Lung (tissue), 12 donors: ENCODE data around the gene KIF27. TPM values are rescaled to one million over a fixed set of nuclear protein-coding genes. Genes with fewer than 3 reads are reported as not detected.

Experiments used
- ATAC-seq: fragments of 200-7000 bp; cut with Tn5 transposase; one replicate; pipeline ENCODE4 v1.9.1; 2020; ENCODE audit warnings: moderate number of reproducible peaks; ENCODE audit not compliant: insufficient read depth, low FRiP score
- DNase-seq, 3 donors: peaks; one replicate each; pipeline ENCODE4 v3.0.0-alpha.2; 2013 to 2017
- H3K27ac ChIP-seq, 2 donors: one replicate each; pipeline ENCODE4 v1.5.1; 2013; ENCODE audit warnings: mild to moderate bottlenecking in 2 of 2, moderate library complexity in 2 of 2, control low read depth in 1 of 2, inconsistent platforms in 1 of 2, low read depth in 1 of 2, low read length in 1 of 2
- H3K27me3 ChIP-seq, 3 donors: one replicate each; pipeline ENCODE4 v1.5.1; 2013; ENCODE audit warnings: low read length in 2 of 3; ENCODE audit not compliant: control insufficient read depth in 3 of 3, insufficient read depth in 3 of 3
- H3K36me3 ChIP-seq, 4 donors: one replicate each; pipeline ENCODE4 v1.5.1; 2013; ENCODE audit warnings: low read length in 4 of 4, mild to moderate bottlenecking in 1 of 4, moderate library complexity in 1 of 4; ENCODE audit not compliant: control insufficient read depth in 4 of 4, insufficient read depth in 4 of 4
- H3K4me1 ChIP-seq, 5 donors: one replicate each; pipeline ENCODE4 v1.5.1; 2013; ENCODE audit warnings: low read length in 5 of 5, mild to moderate bottlenecking in 2 of 5, moderate library complexity in 1 of 5; ENCODE audit not compliant: control insufficient read depth in 5 of 5, insufficient read depth in 5 of 5
- H3K4me3 ChIP-seq: one replicate; pipeline ENCODE4 v1.5.1; 2013; ENCODE audit warnings: mild to moderate bottlenecking, control low read depth, moderate library complexity
- H3K9ac ChIP-seq, 2 donors: one replicate each; pipeline ENCODE4 v1.5.1; 2013; ENCODE audit warnings: low read length in 2 of 2, control low read depth in 1 of 2; ENCODE audit not compliant: insufficient read depth in 1 of 2
- H3K9me3 ChIP-seq, 4 donors: one replicate each; pipeline ENCODE4 v1.5.1; 2013; ENCODE audit warnings: low read length in 3 of 4, mild to moderate bottlenecking in 1 of 4, moderate library complexity in 1 of 4; ENCODE audit not compliant: control insufficient read depth in 4 of 4, insufficient read depth in 3 of 4
- WGBS, 2 donors: extraction: QIAGEN DNeasy Blood & Tissue Kit; methylation state at CpG; one replicate each; pipeline ENCODE4 v1.1.7; 2013; 5-methylcytosine and 5-hydroxymethylcytosine counted together
- polyA plus RNA-seq, 2 donors: library from polyadenylated mRNA; stranded (reverse); fragments of 200-250 nt; gene quantifications; one replicate each; pipeline ENCODE4 v1.2.1, GENCODE V29; 2013
- total RNA-seq, 2 donors: library from RNA; depleted of rRNA in 1 of 2; stranded (reverse); fragments of >200 nt in 1 of 2; gene quantifications; one replicate each; pipeline ENCODE4 v1.2.1, GENCODE V29; 2014 to 2021
- TF ChIP-seq, protein P1 (sequence below): IDR thresholded peaks from 2 replicates; pipeline ENCODE4 v1.5.1; 2012; ENCODE audit warnings: mild to moderate bottlenecking; ENCODE audit errors: control extremely low read depth, extremely low read depth
- donor health status: control.
- donor health status: control.
- donor health status: Bipolar disorder and iron deficiency.
- donor health status: healthy.
- donor health status: DM: yes; HTN: yes; CAD: no.

KIF27 gene
- total and polyA plus RNA-seq, 4 donors, result 1.6 to 24.6 (median 5.8) TPM

DNA sequence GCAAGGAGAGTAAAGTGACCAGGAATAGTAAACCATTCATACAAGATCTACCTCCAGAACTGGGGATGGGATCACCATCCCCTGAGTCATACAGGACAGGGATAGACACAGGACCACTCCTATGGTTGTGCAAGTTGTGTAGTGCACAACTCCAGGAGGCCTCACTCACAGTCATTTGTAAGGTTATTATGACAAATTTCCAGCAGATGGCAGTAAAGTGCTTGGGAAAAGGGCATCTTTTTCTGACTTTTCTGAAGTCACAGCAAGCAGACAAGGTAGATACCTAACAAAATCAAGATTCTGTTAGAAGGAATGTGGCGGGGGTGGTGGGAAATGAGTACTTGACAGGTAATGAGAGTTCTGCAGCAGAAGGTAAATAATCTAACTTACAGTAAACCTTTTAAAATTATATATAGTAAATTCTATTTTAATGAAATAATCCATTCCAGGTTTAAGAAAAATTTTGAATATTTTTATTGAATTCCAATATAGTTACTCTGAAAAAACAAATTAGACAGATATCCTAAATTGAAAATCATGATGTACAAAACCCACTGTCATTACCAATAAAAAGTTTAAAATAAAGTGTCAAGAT, 16.7 kb upstream of the KIF27 start:
- H3K9me3 ChIP-seq, result no peaks in the 10 kb centered on the region
- no peaks in the 10 kb centered on the region for H3K27me3 ChIP-seq
- peak in 2 of 3 donors; percentile 74 to 76 for DNase-seq
- TF ChIP-seq, protein P1, sequence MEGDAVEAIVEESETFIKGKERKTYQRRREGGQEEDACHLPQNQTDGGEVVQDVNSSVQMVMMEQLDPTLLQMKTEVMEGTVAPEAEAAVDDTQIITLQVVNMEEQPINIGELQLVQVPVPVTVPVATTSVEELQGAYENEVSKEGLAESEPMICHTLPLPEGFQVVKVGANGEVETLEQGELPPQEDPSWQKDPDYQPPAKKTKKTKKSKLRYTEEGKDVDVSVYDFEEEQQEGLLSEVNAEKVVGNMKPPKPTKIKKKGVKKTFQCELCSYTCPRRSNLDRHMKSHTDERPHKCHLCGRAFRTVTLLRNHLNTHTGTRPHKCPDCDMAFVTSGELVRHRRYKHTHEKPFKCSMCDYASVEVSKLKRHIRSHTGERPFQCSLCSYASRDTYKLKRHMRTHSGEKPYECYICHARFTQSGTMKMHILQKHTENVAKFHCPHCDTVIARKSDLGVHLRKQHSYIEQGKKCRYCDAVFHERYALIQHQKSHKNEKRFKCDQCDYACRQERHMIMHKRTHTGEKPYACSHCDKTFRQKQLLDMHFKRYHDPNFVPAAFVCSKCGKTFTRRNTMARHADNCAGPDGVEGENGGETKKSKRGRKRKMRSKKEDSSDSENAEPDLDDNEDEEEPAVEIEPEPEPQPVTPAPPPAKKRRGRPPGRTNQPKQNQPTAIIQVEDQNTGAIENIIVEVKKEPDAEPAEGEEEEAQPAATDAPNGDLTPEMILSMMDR, result peak; percentile 64
- no peak overlapping the region for H3K4me3 ChIP-seq
- no peak overlapping the region for H3K9ac ChIP-seq
- H3K36me3 ChIP-seq, result peaks cover 6 to 16% (median 9%) of the 10 kb centered on the region in 4 donors
- 40 to 48% methylated on average over 1 of the region's 1 CpG for WGBS, 2 donors
- peak; percentile 42 for ATAC-seq
- H3K4me1 ChIP-seq, result peaks cover 0 to 9% (median 0%) of the 10 kb centered on the region in 5 donors
- H3K27ac ChIP-seq, result no peak overlapping the region

- H3K27me3 ChIP-seq, result no peaks in the 10 kb centered on the region
- peaks cover 0 to 9% (median 0%) of the 10 kb centered on the region in 5 donors for H3K4me1 ChIP-seq
- TF ChIP-seq, protein P1, result no peak
- H3K36me3 ChIP-seq, result peaks cover 2 to 8% (median 7%) of the 10 kb centered on the region in 4 donors
- H3K4me3 ChIP-seq, result no peak overlapping the region
- ATAC-seq (no peak), DNase-seq (no peak)
- 89 to 93% methylated on average over 6 of the region's 6 CpGs for WGBS, 2 donors
- H3K9ac ChIP-seq, result no peak overlapping the region
- no peak overlapping the region for H3K27ac ChIP-seq
- no peaks in the 10 kb centered on the region for H3K9me3 ChIP-seq
These were observed 15.3 kb upstream of the KIF27 start for GRCh38 chr9:83936523-83936922.

DNA sequence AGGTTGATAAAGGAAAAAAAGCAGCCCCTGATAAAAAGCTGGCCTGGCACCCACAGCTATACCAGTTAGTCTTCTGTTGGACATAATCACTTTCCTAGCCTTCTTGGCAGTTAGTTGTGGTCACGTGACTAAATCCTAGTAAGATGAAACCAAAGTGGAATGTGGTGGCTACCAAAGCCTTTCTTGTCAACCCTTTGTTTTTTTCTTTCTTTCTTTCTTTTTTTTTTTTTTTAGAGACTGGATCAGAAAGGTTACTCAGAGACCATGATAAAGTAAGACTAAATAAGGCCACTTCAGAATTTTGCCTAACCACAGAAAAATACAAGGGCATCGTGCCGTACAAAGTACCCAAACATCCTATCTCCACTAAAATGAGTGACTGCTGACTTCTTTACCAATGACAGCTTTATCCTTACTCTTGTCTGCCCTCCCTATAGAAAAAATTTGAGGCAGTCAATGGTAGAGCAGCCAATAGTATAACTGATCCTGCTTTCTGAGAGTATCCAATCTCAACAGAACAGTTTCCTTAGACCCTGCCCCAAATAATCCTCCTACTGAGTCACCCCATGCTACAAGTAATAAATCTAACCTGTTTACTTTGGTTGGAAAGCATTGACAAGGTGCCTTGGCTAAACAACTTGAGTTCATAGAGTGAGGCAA, 14.2 kb upstream of the KIF27 start:
- Histone ChIP-seq H3K9ac (no peak overlapping the region), H3K36me3 (peaks cover 0 to 6% (median 5%) of the 10 kb centered on the region in 4 donors), H3K9me3 (no peaks in the 10 kb centered on the region), H3K4me1 (peaks cover 0 to 9% (median 0%) of the 10 kb centered on the region in 5 donors), H3K27me3 (no peaks in the 10 kb centered on the region), H3K27ac (no peak overlapping the region), H3K4me3 (no peak overlapping the region)
- WGBS, 2 donors, result 76 to 79% methylated on average over 3 of the region's 3 CpGs
- DNase-seq, result peak in 2 of 3 donors; percentile 49 to 51
- ATAC-seq, result no peak
- TF ChIP-seq, protein P1, result no peak
